NCI-H345 (cell line): Measurements from ENCODE around the gene ZSWIM1.

ENCODE experiments used
- DNase-seq: peaks from one replicate; lab custom pipeline; 2025; lab: John Stamatoyannopoulos, UW

Gene ZSWIM1

DNA sequence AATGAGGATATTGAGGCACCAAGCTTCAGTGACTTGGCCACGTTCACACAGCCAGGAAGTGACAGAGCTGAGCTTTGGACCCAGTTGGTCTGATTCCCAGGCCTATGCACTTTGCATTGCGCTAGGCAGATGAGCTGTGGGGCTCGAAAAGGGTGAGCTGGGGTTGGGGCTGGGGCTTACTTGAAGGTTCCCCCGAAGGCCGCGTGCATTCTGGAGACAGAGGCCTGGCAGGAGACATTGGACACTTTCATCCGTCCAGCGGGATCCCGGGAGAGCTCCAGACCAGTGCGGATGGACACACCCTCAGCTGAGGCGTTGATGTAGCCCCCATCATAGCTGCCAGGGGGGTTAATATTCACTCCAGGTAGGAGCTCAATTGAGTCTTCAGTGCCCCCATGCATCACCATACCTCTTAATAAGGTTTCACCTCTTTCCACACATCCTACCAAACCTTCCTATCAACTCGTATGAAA lies 28.3 kb downstream of the ZSWIM1 start:
- no peak for DNase-seq

DNA sequence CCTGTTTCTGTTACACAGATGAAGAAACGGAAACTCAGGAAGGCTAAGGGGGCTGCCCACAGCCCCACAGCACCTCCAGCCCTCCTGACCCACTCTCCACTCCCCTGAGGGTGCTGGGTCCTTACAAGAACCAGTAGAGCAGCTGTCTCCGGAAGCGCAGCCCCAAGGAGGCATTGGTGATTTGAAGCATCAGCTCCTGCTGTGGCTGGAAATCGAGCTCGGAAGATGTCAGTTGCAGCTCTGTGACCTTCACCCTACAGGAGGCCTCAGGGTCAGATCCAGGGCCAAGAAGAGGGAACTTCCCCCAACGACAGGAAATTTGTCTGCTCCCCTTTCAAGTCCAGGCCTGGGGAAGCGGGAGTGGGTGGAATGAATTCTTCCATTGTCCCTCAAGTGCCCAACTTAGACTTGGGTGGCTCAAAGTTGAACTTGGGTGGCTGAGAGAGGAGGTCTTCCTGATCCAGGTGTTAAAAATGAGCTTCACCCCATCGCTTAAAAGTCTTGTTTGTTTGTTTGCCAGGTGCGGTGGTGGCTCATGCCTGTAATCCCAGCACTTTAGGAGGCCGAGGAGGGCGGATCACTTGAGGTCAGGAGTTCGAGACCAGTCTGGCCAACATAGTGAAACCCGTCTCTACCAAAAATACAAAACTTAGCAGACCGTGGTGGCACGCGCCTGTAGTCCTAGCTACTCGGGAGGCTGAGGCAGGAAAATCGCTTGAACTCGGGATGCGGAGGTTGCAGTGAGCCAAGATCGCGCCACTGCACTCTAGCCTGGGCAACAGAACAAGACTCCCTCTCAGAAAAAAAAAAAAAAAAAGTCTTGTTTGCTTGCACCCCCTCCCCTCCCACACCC lies 29.0 kb downstream of the ZSWIM1 start:
- no peak for DNase-seq

DNA sequence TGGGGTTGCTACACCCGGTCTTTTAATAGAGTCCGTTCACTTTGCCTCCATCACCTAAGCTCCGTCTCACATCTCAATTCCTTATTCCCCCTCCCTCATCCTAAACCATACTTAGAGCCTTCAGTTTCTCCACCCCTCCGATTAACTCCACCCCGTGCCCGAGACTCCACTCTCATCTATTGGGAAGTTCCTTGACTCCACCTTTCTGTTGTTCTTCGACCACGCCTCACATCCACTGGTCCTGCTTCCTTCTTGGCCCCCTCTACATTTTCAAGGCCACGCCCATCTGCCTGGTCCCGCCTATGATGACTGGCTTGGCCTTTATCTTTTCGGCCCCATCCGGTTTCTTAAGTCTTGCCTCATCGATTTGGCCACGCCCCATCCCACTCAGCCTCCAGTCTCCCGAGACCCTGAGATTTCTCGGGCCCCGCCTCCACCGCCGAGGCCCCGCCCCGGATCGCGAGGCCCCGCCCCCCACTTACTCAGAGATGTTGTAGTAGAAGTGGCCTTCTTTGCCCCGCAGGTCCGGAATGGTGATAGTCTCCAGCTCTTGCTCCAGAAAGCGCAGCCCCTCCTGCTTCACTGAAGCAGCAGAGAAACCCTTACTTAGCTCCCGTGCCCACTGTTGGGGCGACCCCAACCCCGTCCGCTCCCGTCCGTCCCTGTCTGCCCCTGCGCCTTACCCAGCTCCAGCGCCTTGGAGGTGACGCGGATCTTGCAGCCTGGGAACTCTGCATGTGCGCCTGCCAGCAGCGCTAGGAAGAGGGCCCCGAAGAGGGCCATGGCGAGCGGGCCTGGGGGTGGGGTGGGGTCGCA lies 29.9 kb downstream of the ZSWIM1 start:
- DNase-seq: peak; percentile 89

DNA sequence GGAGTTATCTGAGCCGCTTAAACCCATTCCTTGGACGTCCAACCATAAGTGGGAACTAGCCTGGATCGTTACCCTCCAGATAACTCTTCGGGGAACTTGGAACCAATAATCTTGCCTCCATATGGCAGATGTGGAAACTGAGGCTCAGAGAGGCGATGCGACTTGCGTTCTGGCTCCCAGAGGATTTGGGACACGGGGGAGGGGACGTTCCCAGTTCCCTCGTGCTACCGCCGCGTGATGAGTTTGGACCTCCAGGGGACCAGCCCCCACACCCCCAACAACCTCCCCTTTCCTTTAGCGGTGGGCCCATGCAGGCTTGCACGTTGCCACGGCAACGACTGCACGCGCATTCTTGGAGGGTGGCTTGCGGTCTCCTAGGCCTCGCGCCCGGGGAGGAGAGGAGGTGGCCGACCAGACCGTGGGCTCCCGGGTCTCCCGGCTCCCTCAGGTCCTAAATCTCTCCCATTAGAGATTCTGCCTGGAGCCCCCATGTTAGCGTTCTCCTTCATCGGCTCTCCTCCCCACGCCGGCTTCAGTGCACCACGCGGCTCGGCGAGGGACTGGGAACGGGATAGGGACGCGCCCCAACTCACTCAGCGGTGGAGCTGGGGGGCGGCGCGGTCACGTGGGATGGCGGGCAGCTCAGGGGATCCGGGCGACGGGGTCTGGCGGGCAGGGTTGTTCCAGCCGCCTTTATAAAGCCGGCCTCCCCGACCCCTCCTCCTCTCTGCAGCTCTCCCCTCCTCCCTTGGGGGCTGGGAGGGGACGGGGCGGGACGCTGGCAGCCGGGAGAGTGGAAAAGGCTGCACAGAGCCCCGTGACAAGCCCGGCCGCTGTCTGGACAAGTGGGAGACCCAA lies 30.7 kb downstream of the ZSWIM1 start, which contains the start of gene PLTP:
Gene PLTP (minus strand): TSS at position 670 of the 858 bp plus-strand sequence. CDS start 703 bp downstream, outside the sequence.
- peak; percentile 48 for DNase-seq

DNA sequence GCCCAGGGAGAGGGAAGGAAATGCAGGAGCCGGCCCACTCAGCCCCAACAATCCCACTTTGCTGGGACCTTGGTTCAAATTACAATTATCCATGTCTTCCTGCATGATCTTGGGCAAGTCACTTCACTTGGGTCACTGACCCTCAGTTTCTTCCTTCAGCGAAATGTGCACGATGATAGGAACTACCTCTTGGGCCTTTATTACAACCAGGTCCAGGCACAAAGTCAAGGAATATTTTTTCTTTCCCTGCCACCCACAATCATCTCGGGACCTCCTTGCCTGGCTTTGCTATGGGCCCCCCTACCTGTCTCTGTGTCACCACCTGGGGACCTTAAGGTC lies 31.3 kb downstream of the ZSWIM1 start:
- DNase-seq: no peak

DNA sequence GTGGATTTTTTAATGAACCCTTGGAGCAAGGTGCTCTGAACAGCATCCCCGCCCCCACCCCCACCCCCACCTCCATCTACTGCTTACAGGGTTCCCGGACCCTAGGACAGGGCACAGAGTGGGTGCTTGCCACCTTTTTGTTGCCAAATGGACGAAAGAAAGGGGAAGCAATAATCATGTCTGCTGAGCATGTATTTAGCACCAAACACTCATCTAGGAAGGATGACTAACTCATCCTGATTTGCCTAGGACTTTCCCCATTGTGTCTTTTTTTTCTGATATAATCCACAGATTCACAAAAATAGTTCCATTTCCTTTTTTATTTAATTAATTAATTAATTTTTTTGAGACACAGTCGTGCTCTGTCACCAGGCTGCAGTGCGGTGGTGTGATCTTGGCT lies 32.1 kb downstream of the ZSWIM1 start:
- no peak for DNase-seq

DNA sequence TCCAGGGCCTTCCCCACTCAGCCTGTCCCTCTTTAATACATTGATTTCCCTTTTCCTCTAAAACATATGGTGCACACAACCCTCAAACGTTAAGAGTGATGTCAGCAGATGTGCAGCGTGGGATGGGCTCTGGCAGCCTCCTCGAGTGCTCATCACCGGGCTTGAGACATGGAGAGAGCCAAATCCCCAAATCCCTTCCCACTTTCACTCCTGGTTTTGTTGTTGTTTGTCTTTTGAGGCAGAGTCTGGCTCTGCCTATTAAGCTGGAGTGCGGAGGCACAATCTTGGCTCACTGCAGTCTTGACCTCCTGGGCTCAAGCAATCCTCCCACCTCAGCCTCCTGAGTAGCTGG lies 36.7 kb downstream of the ZSWIM1 start:
- no peak for DNase-seq

DNA sequence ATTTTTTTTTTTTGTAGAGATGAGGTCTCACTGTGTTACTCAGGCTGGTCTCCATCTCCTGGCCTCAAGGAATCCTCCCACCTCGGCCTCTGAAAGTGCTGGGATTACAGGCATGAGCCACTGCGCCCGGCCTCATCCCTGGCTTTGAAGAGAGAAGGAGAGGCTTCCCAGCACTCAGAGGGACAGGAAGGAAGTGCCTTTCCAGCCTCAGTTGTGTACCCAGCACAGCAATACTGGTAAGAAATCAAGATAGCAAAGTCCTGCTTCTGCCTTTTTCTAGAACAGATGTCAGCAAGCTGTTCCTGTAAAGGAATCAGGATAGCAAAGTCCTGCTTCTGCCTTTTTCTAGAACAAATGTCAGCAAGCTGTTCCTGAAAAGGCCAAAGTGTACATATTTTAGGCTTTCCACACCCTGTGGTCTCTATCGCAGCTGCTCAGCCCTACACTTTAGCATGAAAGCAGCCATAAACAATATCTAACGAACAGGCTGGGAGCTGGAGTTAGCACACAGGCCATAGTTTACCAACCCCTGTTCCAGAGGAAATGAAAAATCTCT lies 37.2 kb downstream of the ZSWIM1 start:
- no peak for DNase-seq

DNA sequence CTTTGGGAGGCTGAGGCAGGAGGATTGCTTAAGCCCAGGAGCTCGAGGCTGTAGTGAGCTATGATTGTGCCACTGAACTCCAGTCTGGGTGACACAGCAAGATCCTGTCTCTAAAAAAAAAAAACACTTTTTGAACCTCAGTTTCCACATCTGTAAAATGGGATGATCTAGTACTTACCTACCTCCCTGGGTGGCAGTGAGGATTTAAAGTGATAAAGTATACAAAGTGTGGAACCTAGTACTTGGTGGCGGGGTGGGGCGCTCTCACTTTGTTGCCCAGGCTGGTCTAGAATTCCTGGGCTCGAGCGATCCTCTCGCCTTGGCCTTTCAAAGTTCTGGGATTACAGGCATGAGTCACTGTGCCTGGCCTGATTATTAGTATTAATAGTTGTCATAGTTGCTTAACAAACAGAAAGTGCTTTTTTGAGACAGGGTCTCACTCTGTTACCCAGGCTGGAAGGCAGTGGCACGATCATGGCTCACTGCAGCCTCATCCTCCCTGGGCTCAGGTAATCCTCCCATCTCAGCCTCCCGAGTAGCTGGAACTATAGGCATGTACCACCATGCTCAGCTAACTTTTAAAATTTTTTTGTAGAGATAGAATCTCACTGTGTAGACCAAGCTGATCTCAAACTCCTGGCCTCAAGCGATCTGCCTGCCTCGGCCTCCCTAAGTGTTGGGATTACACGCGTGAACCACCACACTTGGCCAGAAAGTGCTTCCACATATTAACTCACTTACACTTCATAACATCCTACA lies 37.9 kb downstream of the ZSWIM1 start:
- no peak for DNase-seq

DNA sequence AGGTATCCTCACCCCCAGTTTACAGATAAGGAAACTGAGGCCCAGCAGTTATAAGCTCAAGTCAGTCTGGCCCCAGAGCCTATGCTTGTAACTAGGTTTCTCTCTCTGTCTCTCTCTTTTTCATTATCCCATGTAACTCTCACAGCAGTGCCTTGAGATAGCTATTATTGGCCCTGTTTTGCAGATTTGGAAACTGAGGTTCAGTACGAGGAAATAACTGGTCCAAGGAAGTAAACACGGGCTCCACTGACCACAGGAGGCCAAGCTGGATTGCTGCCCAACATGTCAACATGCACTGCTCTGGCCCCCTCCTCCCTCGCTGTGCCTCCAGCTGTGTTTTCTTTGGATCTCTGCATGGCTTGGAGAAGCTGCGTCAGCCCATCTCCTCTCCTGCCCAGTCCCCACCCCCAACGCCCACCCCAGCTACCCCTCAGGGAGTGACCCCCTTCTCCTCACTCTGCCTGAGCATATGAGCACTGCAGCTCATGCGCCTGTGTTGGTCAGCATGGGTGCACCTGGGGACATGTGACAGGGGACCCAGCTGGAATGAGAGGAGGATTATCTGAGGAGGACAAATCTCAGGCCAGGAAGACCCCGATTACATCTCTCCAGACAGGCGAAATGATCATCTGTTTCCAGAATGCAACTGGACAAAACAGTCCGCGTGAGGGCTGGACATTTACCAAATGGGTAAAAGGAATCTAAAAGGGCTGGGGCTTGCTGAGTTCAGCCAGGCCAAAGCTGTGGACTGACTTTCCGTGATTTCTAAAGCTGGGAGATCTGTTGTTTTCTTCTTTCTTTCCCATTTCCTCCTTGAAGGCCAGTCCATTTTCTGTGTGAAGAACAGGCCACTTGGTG lies 38.7 kb downstream of the ZSWIM1 start:
- DNase-seq: no peak

DNA sequence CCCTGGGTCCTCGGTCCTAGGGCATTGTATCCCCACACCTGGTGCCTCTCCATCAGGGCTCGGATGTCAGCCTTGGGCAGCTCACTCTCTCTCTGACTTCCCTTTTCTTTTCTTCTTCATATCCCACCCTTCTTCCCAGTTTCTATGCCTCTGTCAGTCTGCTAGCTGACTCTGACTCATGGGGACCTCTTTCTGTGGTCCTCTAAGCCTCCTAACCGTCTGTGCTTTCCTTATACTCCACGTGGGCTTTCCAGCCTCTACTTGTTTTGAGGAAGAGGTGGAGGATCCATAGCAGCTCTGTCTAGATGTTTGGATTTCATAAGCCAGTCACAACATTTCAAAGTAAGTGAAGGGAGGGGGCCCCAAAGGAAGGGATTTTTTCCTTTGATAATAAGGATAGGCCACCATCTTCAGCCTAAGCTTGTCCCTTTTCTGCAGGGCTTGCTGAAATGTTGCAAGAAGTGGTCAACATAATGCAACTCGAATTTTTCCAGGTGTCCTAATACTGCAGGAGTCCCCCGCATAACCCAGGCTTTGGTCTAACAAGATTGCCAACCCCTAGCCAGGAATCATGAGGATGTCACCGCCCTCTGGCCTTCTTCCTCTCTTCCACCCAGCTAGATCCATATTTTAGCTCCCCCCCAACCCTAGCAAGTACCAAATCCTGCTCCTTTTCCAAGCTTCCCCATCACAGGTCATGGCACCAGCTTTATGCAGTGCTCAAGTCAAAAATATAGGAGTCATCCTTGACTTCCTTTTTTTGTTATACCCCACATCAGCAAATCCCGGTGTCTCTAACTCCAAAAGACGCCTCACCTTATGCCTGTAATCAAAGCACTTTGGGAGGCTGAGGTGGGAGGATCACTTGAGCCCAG lies 39.7 kb downstream of the ZSWIM1 start:
- no peak for DNase-seq

DNA sequence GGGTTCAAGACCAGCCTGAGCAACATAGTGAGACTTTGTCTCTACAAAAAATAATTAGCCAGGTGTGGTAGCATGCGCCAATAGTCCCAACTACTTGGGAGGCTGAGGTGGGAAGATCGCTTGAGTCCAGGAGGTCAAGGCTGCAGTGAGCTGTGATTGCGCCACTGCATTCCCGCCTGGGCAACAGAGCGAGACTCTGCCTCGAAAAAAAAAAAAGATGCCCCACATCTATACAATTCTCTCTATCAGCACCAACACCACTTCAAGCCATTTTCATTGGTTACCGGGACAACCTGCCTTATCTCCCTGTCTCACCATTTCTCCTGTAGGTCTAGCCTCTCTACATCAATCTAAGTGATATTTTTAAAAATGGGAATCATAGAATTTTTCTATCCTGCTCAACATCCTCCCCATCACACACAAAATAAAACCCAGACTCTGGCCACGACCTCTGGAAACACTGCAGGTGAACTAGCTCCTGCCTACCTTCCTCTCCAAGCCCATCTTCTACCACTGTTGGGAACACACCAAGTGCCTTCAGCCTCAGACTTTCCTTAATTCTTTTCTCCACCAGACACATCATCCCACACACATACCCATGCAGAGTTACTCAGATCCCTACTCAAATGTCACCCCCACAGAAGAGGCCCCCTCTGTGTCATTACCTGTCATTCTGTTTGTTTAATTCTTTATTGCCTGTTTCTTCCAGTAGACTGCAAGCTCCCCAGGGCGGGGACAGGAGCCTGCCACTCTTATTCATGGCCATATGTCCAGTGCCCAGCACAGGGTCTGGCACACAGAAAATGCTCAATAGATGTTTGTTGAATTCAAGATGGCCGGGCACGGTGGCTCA lies 40.5 kb downstream of the ZSWIM1 start:
- DNase-seq: no peak

DNA sequence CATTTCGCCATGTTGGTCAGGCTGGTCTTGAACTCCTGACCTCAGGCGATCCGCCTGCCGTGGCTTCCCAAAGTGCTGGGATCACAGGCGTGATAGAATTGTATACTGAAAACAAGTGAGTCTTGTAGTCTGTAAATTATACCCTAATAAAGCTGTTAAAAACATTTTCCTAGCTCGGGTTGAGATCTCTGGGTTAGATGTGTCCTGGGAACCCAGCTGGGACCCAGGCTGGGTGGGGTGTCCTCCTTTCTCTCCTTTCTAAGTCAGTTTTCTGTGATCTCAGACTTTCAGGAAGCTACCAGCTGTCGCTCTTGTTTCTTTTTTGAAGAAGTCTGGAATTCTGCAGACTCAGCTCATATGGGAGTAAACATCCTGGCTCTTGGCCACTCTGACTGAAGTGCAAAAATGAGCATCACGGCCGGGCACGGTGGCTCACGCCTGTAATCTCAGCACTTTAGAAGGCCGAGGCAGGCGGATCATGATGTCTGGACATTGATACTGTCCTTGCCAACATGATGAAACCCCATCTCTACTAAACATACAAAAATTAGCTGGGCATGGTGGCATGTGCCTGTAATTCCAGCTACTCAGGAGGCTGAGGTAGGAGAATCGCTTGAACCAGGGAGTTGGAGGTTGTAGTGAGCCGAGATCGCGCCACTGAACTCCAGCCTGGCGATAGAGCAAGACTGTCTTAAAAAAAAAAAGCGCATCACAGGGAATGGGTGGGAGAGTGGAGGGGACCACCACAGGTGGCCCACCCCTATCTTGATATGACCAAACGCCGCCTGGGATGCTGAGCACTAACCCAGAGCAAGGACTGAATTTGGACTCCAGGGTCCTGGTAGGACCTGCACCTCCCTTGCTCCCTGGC lies 43.6 kb downstream of the ZSWIM1 start:
- DNase-seq: no peak

DNA sequence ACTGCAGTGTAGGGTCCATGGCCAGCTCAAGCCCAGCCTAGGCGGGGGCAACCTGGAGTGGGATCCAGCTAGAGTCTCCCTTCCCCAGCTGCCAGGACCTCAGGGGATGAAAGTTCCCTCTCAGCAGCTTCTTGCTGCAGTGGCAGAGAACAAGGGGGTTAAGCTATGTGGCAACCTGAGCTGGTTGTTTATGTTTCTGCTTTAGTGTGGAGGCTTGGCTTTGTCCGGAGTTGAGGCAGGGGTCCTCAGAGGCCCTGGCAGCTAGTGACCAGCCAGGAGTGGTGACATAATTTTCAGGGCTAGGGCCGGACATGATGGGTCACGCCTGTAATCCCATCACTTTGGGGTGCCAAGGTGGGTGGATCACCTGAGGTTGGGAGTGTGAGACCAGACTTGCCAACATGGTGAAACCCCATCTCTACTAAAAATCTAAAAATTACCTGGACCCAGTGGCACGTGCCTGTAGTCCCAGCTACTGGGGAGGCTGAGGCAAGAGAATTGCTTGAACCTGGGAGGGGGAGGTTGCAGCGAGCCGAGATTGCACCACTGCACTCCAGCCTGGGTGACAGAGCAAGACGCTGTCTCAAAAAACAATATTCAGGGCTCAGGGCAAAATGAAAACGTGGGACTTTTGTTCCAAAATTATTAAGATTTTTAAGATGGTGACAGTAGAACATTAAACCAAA lies 44.9 kb downstream of the ZSWIM1 start:
- DNase-seq: no peak

DNA sequence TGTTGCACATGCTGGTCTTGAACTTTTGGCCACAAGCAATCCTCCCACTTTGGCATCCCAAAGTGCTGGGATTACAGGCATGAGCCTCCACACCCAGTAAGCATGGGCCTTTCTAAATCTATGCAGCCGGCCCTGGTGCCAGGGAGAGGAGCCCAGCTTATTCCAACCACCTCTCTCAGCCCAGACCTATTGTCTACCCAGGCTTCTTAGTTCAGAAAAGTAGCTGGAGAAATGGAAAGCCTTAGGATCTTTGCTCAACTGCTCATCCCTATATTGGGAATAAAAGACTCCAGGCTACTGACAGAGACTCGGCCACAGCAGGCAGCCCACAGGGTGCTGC lies 45.7 kb downstream of the ZSWIM1 start:
- DNase-seq: no peak

DNA sequence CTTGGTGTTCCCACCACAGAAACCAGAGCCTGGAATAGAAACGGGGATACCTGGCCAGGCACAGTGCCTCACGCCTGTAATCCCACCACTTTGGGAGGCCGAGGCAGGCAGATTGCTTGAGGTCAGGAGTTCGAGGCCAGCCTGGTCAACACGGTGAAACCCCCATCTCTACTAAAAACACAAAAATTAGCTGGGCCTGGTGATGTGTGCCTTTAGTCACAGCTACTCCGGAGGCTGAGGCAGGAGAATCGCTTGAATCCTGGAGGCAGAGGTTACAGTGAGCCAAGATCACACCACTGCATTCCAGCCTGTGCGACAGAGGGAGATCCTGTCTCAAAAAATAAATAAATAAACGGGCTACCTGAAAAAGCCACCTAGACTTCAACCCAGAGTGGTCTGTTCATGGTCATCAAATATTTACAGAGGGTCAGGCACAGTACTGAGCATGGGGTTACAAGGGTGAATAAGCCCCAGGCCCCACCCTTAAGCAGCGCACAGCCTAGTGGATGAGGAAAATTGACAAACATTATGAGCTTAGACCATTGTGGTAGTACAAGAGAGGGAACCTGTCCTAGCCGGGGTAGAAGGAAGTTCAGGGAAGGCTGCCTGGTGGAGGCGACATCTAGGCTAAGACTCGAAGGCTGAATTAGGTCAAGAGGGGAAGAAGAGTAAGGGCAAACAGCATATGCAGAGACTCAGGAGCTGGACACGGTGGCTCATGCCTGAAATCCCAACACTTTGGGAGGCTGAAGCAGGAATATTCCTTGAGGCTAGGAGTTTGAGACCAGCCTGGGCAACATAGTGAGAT lies 46.2 kb downstream of the ZSWIM1 start:
- DNase-seq: no peak
